MM.1S (cell line): ENCODE data around the gene GABRB3.

Experiments used
- DNase-seq: peaks from one replicate; pipeline ENCODE4 v3.0.0-alpha.2; 2015
- H2AFZ ChIP-seq: fragments of 300-600 bp; sonication (generic); 2 replicates; pipeline ENCODE4 v1.6.0; 2016; ENCODE audit warnings: antibody characterized with exemption, low read length
- H3F3A ChIP-seq: fragments of 300-600 bp; sonication (generic); 2 replicates; pipeline ENCODE4 v1.6.1; 2016; ENCODE audit warnings: mild to moderate bottlenecking, antibody characterized with exemption, low read length, moderate library complexity, mixed read lengths; ENCODE audit not compliant: insufficient read depth
- H3K27ac ChIP-seq: fragments of 300-600 bp; sonication (generic); 2 replicates; pipeline ENCODE4 v1.5.1; 2016; ENCODE audit warnings: mild to moderate bottlenecking, low read length
- H3K27me3 ChIP-seq: fragments of 300-600 bp; sonication (generic); replicated peaks from 2 replicates; pipeline ENCODE4 v1.6.0; 2016; ENCODE audit warnings: low read length; ENCODE audit not compliant: insufficient read depth
- H3K36me3 ChIP-seq: fragments of 300-600 bp; sonication (generic); replicated peaks from 2 replicates; pipeline ENCODE4 v1.6.1; 2016; ENCODE audit warnings: mild to moderate bottlenecking, low read length, mixed read lengths; ENCODE audit not compliant: insufficient read depth
- H3K4me1 ChIP-seq: fragments of 300-600 bp; sonication (generic); 2 replicates; pipeline ENCODE4 v1.6.1; 2016; ENCODE audit warnings: low read length, mixed read lengths
- H3K4me2 ChIP-seq: fragments of 300-600 bp; sonication (generic); 2 replicates; pipeline ENCODE4 v1.6.0; 2016; ENCODE audit warnings: low read depth, low read length
- H3K4me3 ChIP-seq: fragments of 300-600 bp; sonication (generic); 2 replicates; pipeline ENCODE4 v1.5.1; 2016; ENCODE audit warnings: low read length, mixed read lengths
- H3K79me2 ChIP-seq: fragments of 300-600 bp; sonication (generic); 2 replicates; pipeline ENCODE4 v1.6.1; 2016; ENCODE audit warnings: mixed run types, low read length, mixed read lengths
- H3K9ac ChIP-seq: fragments of 300-600 bp; sonication (generic); 2 replicates; pipeline ENCODE4 v1.6.1; 2016; ENCODE audit warnings: low read length, mixed read lengths
- H3K9me2 ChIP-seq: fragments of 300-600 bp; sonication (generic); replicated peaks from 2 replicates; pipeline ENCODE4 v1.6.1; 2016; ENCODE audit warnings: mild to moderate bottlenecking, low read length, mixed read lengths; ENCODE audit not compliant: insufficient read depth
- H3K9me3 ChIP-seq: fragments of 300-600 bp; sonication (generic); replicated peaks from 2 replicates; pipeline ENCODE4 v1.6.1; 2016; ENCODE audit warnings: mild to moderate bottlenecking, low read length, mixed read lengths; ENCODE audit not compliant: insufficient read depth
- H4K20me1 ChIP-seq: fragments of 300-600 bp; sonication (generic); 2 replicates; pipeline ENCODE4 v1.6.1; 2016; ENCODE audit warnings: mild to moderate bottlenecking, low read length, moderate library complexity, mixed read lengths; ENCODE audit not compliant: insufficient read depth
- CTCF ChIP-seq: fragments of 300-600 bp; sonication (generic); IDR thresholded peaks from 2 replicates; pipeline ENCODE4 v1.5.1; 2016; ENCODE audit warnings: antibody characterized with exemption, low read length, mixed read lengths
- EZH2 ChIP-seq: fragments of 300-600 bp; sonication (generic); optimal IDR thresholded peaks from 2 replicates; pipeline ENCODE3; 2017; ENCODE audit warnings: low read depth, mild to moderate bottlenecking, antibody characterized with exemption, low read length, mixed read lengths
- EZH2phosphoT487 ChIP-seq: fragments of 300-600 bp; sonication (generic); IDR thresholded peaks from 2 replicates; pipeline ENCODE4 v1.6.1; 2018; ENCODE audit warnings: antibody characterized with exemption, low read length

Gene GABRB3

GRCh38 chr15:26615927-26616302, 157.0 kb downstream of the GABRB3 start:
- no peaks in the 10 kb centered on the region for H3F3A ChIP-seq
- no peaks in the 10 kb centered on the region for H3K79me2 ChIP-seq
- no peaks in the 10 kb centered on the region for H3K36me3 ChIP-seq
- H3K4me1 ChIP-seq: no peaks in the 10 kb centered on the region
- DNase-seq: no peak
- no peak overlapping the region for H2AFZ ChIP-seq
- TF ChIP-seq EZH2 (no peak), EZH2phosphoT487 (no peak), CTCF (no peak)
- H3K4me2 ChIP-seq: no peak overlapping the region
- no peaks in the 10 kb centered on the region for H3K9me3 ChIP-seq
- no peak overlapping the region for H3K9ac ChIP-seq
- no peaks in the 10 kb centered on the region for H3K27me3 ChIP-seq
- H3K9me2 ChIP-seq: no peaks in the 10 kb centered on the region
- 0 out of 2 replicates have a peak, but pooled peaks cover 2% of the 10 kb centered on the region for H4K20me1 ChIP-seq
- no peak overlapping the region for H3K4me3 ChIP-seq
- H3K27ac ChIP-seq: no peak overlapping the region

GRCh38 chr15:26615188-26615926, 157.5 kb downstream of the GABRB3 start:
- no peak for TF ChIP-seq CTCF
- Histone ChIP-seq H3K9me3 (no peaks in the 10 kb centered on the region), H3K4me2 (no peak overlapping the region), H3K27me3 (no peaks in the 10 kb centered on the region), H3K9me2 (no peaks in the 10 kb centered on the region), H3K9ac (no peak overlapping the region), H2AFZ (no peak overlapping the region), H3K4me3 (no peak overlapping the region), H3K79me2 (no peaks in the 10 kb centered on the region), H3K4me1 (no peaks in the 10 kb centered on the region), H3K36me3 (no peaks in the 10 kb centered on the region), H4K20me1 (0 out of 2 replicates have a peak, but pooled peaks cover 2% of the 10 kb centered on the region), H3F3A (no peaks in the 10 kb centered on the region), H3K27ac (no peak overlapping the region)
- DNase-seq: no peak

- no peak for DNase-seq
- no peak overlapping the region for H2AFZ ChIP-seq
- H3K4me2 ChIP-seq: no peak overlapping the region
- no peaks in the 10 kb centered on the region for H3K9me3 ChIP-seq
- H3K27ac ChIP-seq: no peak overlapping the region
- no peaks in the 10 kb centered on the region for H3F3A ChIP-seq
- H3K36me3 ChIP-seq: no peaks in the 10 kb centered on the region
- H3K4me3 ChIP-seq: no peak overlapping the region
- TF ChIP-seq EZH2phosphoT487 (no peak), EZH2 (no peak), CTCF (no peak)
- H3K4me1 ChIP-seq: no peaks in the 10 kb centered on the region
- H3K9me2 ChIP-seq: no peaks in the 10 kb centered on the region
- no peaks in the 10 kb centered on the region for H3K79me2 ChIP-seq
- H3K9ac ChIP-seq: no peak overlapping the region
- no peaks in the 10 kb centered on the region for H3K27me3 ChIP-seq
- H4K20me1 ChIP-seq: 0 out of 2 replicates have a peak, but pooled peaks cover 2% of the 10 kb centered on the region
Observed at GRCh38 chr15:26614734-26615133, 158.1 kb downstream of the GABRB3 start.
